Stimulated activated CD8-positive, alpha-beta memory T cell treated with anti-CD3 and anti-CD28 coated beads, Interleukin-4, amount 100 ng/mL, for 24 hours (primary cell): ENCODE measurements around the gene AAMP.
A peak's percentile ranks its signal among the peaks of the same experiment; 100 is the strongest.

Source experiments
- DNase-seq: peaks from one replicate; pipeline ENCODE4 v3.0.0-alpha.2; 2020; ENCODE audit warnings: low read depth

AAMP gene

GRCh38 chr2:218221000-218221399, 48.9 kb downstream of the AAMP start:
- DNase-seq = no peak

- no peak for DNase-seq
Measured at GRCh38 chr2:218219934-218220333, 50.0 kb downstream of the AAMP start.

GRCh38 chr2:218218268-218219185, 51.4 kb downstream of the AAMP start:
- no peak for DNase-seq

- peak; percentile 64 for DNase-seq
Measured at GRCh38 chr2:218217360-218218267, 52.3 kb downstream of the AAMP start.

GRCh38 chr2:218216674-218217359, 53.1 kb downstream of the AAMP start, which contains the start of gene ARPC2:
ARPC2 (plus strand) TSS chr2:218217189; CDS start chr2:218217471, 282 bp downstream.
- peak; percentile 92 for DNase-seq

- DNase-seq = no peak
Measured at GRCh38 chr2:218216336-218216673, 53.6 kb downstream of the AAMP start.
